CD8-positive, alpha-beta memory T cell (primary cell): ENCODE results near the gene CCDC149. TPM values are rescaled to one million over a fixed set of nuclear protein-coding genes. Genes with fewer than 3 reads are reported as not detected.
"Not testable (repeated sequence)": the region's sequence is repeated elsewhere in the genome, so short reads cannot be mapped to it uniquely, and the experiment has no call there.

ENCODE experiments used
- CTCF ChIA-PET: fragments of 350-600 bp; sonication (Branson Sonifier 250); formaldehyde crosslinking; loops from one replicate; lab custom pipeline; 2021; ENCODE audit warnings: antibody characterized with exemption; lab: Charles Lee
- POLR2A ChIA-PET: fragments of 350-600 bp; sonication (Branson Sonifier 250); formaldehyde crosslinking; loops from one replicate; lab custom pipeline; 2021; ENCODE audit warnings: antibody characterized with exemption; lab: Charles Lee
- DNase-seq, 5 donors: peaks; one replicate each; pipeline versions ENCODE4 v3.0.0 to v3.0.0-alpha.2; 2020 to 2022; ENCODE audit warnings: mixed read lengths in 1 of 5
- H3K27ac ChIP-seq: one replicate; pipeline ENCODE4 v1.7.0; 2013; ENCODE audit warnings: low read depth, mild to moderate bottlenecking, low read length, moderate library complexity
- H3K27me3 ChIP-seq: 2 replicates; pipeline ENCODE4 v1.7.0; 2013; ENCODE audit warnings: low read length, mild to moderate bottlenecking; ENCODE audit not compliant: insufficient read depth, poor library complexity, severe bottlenecking
- H3K36me3 ChIP-seq: 2 replicates; pipeline ENCODE4 v1.7.0; 2013; ENCODE audit warnings: mild to moderate bottlenecking, low read length, moderate library complexity; ENCODE audit not compliant: insufficient read depth
- H3K4me1 ChIP-seq: 2 replicates; pipeline ENCODE4 v1.7.0; 2013; ENCODE audit warnings: mild to moderate bottlenecking, low read length, moderate library complexity; ENCODE audit not compliant: insufficient read depth
- H3K4me3 ChIP-seq: 2 replicates; pipeline ENCODE4 v1.7.0; 2013; ENCODE audit warnings: mild to moderate bottlenecking, low read length
- H3K9me3 ChIP-seq: 2 replicates; pipeline ENCODE4 v1.7.0; 2013; ENCODE audit warnings: mild to moderate bottlenecking, low read length
- H3K27ac Mint-ChIP-seq, 8 donors: one replicate each; pipeline ENCODE4 v1.8.0; 2020 to 2021; ENCODE audit warnings: mixed read lengths in 8 of 8, mild to moderate bottlenecking in 6 of 8, inconsistent platforms in 3 of 8, moderate library complexity in 3 of 8
- H3K27me3 Mint-ChIP-seq, 2 donors: one replicate each; pipeline ENCODE4 v1.8.0; 2020 to 2021; ENCODE audit warnings: mixed read lengths in 2 of 2, mild to moderate bottlenecking in 1 of 2, moderate library complexity in 1 of 2
- H3K36me3 Mint-ChIP-seq, 3 donors: one replicate each; pipeline ENCODE4 v1.8.0; 2020 to 2021; ENCODE audit warnings: mixed read lengths in 3 of 3, inconsistent platforms in 1 of 3, mild to moderate bottlenecking in 1 of 3
- H3K4me1 Mint-ChIP-seq, 3 donors: one replicate each; pipeline ENCODE4 v1.8.0; 2020 to 2021; ENCODE audit warnings: mixed read lengths in 3 of 3, inconsistent platforms in 1 of 3, mild to moderate bottlenecking in 1 of 3
- H3K4me3 Mint-ChIP-seq, 7 donors: one replicate each; pipeline ENCODE4 v1.8.0; 2020 to 2021; ENCODE audit warnings: mixed read lengths in 7 of 7, mild to moderate bottlenecking in 6 of 7, moderate library complexity in 4 of 7, inconsistent platforms in 2 of 7
- H3K9me3 Mint-ChIP-seq, 5 donors: one replicate each; pipeline ENCODE4 v1.8.0; 2020 to 2022; ENCODE audit warnings: mixed read lengths in 5 of 5, mild to moderate bottlenecking in 3 of 5, moderate library complexity in 2 of 5, inconsistent platforms in 1 of 5
- polyA plus RNA-seq: library from polyadenylated mRNA; unstranded; fragments of 300-500 nt; fragmentation: Illumina TruSeq; gene quantifications from one replicate; pipeline ENCODE4 v1.2.3, GENCODE V29; 2021
- total RNA-seq, 2 experiments: library from RNA; stranded (reverse); gene quantifications; one replicate each; pipeline ENCODE4 v1.2.3, GENCODE V29; 2021

The CCDC149 gene
- total and polyA plus RNA-seq, 3 experiments from 2014 or later: 0.07 to 0.28 TPM; not detected in 1

GRCh38 chr4:24913119-24913485, 260 bp upstream of the CCDC149 start:
- no peaks in the 10 kb centered on the region for H3K36me3 Mint-ChIP-seq
- H3K4me1 ChIP-seq: no peaks in the 10 kb centered on the region
- H3K4me3 Mint-ChIP-seq: no peak overlapping the region
- no peaks in the 10 kb centered on the region for H3K36me3 ChIP-seq
- peaks cover 0 to 13% (median 9%) of the 10 kb centered on the region in 5 donors for H3K9me3 Mint-ChIP-seq
- peaks cover 5% of the 10 kb centered on the region for H3K27me3 ChIP-seq
- H3K27me3 Mint-ChIP-seq: peaks cover 39 to 56% of the 10 kb centered on the region in 2 donors
- H3K4me3 ChIP-seq: no peak overlapping the region
- no peak for DNase-seq
- no peak overlapping the region for H3K27ac ChIP-seq
- no peak overlapping the region for H3K27ac Mint-ChIP-seq
- H3K4me1 Mint-ChIP-seq: peaks cover 0 to 3% (median 0%) of the 10 kb centered on the region in 3 donors
- no peaks in the 10 kb centered on the region for H3K9me3 ChIP-seq
- ChIA-PET CTCF (no interaction called here), POLR2A (no interaction called here)

DNA sequence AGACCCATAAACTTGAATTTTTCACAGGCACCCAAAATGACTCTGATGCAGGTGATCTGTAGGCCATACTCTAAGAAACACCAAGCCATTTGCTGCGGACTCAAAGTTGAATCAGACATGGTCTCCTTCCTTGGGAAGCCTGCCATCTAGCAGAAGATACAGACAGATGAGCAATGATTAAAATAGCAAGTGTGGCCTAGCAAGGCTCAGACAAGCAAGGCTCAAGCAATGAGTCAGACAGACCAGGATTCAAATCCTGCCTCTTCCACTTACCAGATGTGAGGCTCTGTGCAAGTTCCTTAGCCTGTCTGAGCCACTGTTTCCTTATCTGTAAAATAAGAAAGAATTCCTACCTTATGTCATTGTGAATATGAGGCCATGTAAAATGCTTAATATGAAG, 2.3 kb downstream of the CCDC149 start:
- Histone ChIP-seq H3K4me1 (no peaks in the 10 kb centered on the region), H3K27me3 (peaks cover 5% of the 10 kb centered on the region), H3K36me3 (no peaks in the 10 kb centered on the region), H3K4me3 (no peak overlapping the region), H3K9me3 (no peaks in the 10 kb centered on the region), H3K27ac (no peak overlapping the region)
- no peak overlapping the region for H3K27ac Mint-ChIP-seq
- ChIA-PET CTCF (no interaction called here), POLR2A (no interaction called here)
- peaks cover 0 to 3% (median 0%) of the 10 kb centered on the region in 3 donors for H3K4me1 Mint-ChIP-seq
- peaks cover 0 to 13% (median 9%) of the 10 kb centered on the region in 5 donors for H3K9me3 Mint-ChIP-seq
- H3K36me3 Mint-ChIP-seq: no peaks in the 10 kb centered on the region
- DNase-seq: no peak
- peaks cover 29 to 42% of the 10 kb centered on the region in 2 donors for H3K27me3 Mint-ChIP-seq
- no peak overlapping the region for H3K4me3 Mint-ChIP-seq

- H3K36me3 Mint-ChIP-seq, CTCF ChIA-PET, H3K27ac ChIP-seq, H3K4me3 ChIP-seq, H3K27ac Mint-ChIP-seq, POLR2A ChIA-PET, H3K27me3 ChIP-seq, H3K36me3 ChIP-seq, H3K4me1 ChIP-seq, H3K4me3 Mint-ChIP-seq, H3K9me3 ChIP-seq, H3K4me1 Mint-ChIP-seq, DNase-seq: not testable (repeated sequence)
- Mint-ChIP-seq H3K27me3 (peaks cover 22 to 35% of the 10 kb centered on the region in 2 donors), H3K9me3 (peaks cover 0 to 10% (median 9%) of the 10 kb centered on the region in 5 donors)
Measured at GRCh38 chr4:24909606-24910005, 3.2 kb downstream of the CCDC149 start.

DNA sequence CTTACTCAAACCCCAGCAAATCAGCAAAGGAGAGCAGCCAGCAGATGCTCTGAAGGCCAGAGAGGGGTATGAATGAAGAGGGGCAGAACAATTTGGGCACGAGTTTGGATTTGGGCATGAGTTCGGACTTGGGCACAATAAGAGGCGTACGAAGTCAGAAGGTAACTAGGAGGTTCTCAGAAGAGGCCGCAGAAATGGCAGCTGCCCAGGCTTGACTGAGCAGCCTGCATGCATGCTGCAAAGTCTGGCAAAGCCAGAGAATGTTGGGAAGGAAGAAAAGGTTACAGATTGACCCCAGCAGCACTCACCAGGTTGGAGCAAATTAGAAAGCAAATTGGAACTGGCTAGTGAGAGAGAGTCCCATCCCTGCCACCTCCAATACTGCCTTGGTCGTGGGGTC, 15.2 kb downstream of the CCDC149 start:
- Mint-ChIP-seq H3K9me3 (no peaks in the 10 kb centered on the region), H3K27ac (no peak overlapping the region), H3K4me3 (no peak overlapping the region), H3K4me1 (no peaks in the 10 kb centered on the region), H3K36me3 (no peaks in the 10 kb centered on the region), H3K27me3 (peaks cover 1 to 3% of the 10 kb centered on the region in 2 donors)
- Histone ChIP-seq H3K4me1 (no peaks in the 10 kb centered on the region), H3K27ac (no peak overlapping the region), H3K4me3 (no peak overlapping the region), H3K9me3 (no peaks in the 10 kb centered on the region), H3K36me3 (no peaks in the 10 kb centered on the region), H3K27me3 (no peaks in the 10 kb centered on the region)
- CTCF ChIA-PET: no interaction called here
- POLR2A ChIA-PET: no interaction called here
- no peak for DNase-seq

- Histone ChIP-seq H3K4me3 (no peak overlapping the region), H3K27ac (no peak overlapping the region), H3K36me3 (no peaks in the 10 kb centered on the region), H3K4me1 (no peaks in the 10 kb centered on the region), H3K27me3 (no peaks in the 10 kb centered on the region), H3K9me3 (no peaks in the 10 kb centered on the region)
- DNase-seq: no peak
- no peaks in the 10 kb centered on the region for H3K9me3 Mint-ChIP-seq
- no peak overlapping the region for H3K27ac Mint-ChIP-seq
- POLR2A ChIA-PET: no interaction called here
- no peak overlapping the region for H3K4me3 Mint-ChIP-seq
- peaks cover 0 to 3% of the 10 kb centered on the region in 2 donors for H3K27me3 Mint-ChIP-seq
- CTCF ChIA-PET: no interaction called here
- H3K4me1 Mint-ChIP-seq: no peaks in the 10 kb centered on the region
- no peaks in the 10 kb centered on the region for H3K36me3 Mint-ChIP-seq
Measured at GRCh38 chr4:24896977-24897376, 15.9 kb downstream of the CCDC149 start.

GRCh38 chr4:24896056-24896455, 16.8 kb downstream of the CCDC149 start:
- Mint-ChIP-seq H3K27me3 (peaks cover 0 to 3% of the 10 kb centered on the region in 2 donors), H3K9me3 (no peaks in the 10 kb centered on the region), H3K27ac (no peak overlapping the region), H3K4me3 (no peak overlapping the region), H3K4me1 (no peaks in the 10 kb centered on the region), H3K36me3 (no peaks in the 10 kb centered on the region)
- POLR2A ChIA-PET: no interaction called here
- DNase-seq: no peak
- H3K4me3 ChIP-seq: no peak overlapping the region
- H3K27me3 ChIP-seq: no peaks in the 10 kb centered on the region
- H3K27ac ChIP-seq: no peak overlapping the region
- no peaks in the 10 kb centered on the region for H3K4me1 ChIP-seq
- CTCF ChIA-PET: no interaction called here
- no peaks in the 10 kb centered on the region for H3K36me3 ChIP-seq
- H3K9me3 ChIP-seq: no peaks in the 10 kb centered on the region

GRCh38 chr4:24895461-24895860, 17.4 kb downstream of the CCDC149 start:
- DNase-seq: no peak
- no peak overlapping the region for H3K27ac Mint-ChIP-seq
- no peaks in the 10 kb centered on the region for H3K4me1 Mint-ChIP-seq
- H3K4me3 Mint-ChIP-seq: no peak overlapping the region
- no peak overlapping the region for H3K27ac ChIP-seq
- H3K27me3 Mint-ChIP-seq: peaks cover 2 to 3% of the 10 kb centered on the region in 2 donors
- H3K9me3 ChIP-seq: no peaks in the 10 kb centered on the region
- CTCF ChIA-PET: no interaction called here
- H3K36me3 Mint-ChIP-seq: no peaks in the 10 kb centered on the region
- H3K4me1 ChIP-seq: no peaks in the 10 kb centered on the region
- no peaks in the 10 kb centered on the region for H3K9me3 Mint-ChIP-seq
- H3K36me3 ChIP-seq: no peaks in the 10 kb centered on the region
- H3K27me3 ChIP-seq: no peaks in the 10 kb centered on the region
- no peak overlapping the region for H3K4me3 ChIP-seq
- POLR2A ChIA-PET: no interaction called here

- Histone ChIP-seq H3K27ac (no peak overlapping the region), H3K36me3 (no peaks in the 10 kb centered on the region), H3K27me3 (no peaks in the 10 kb centered on the region), H3K4me3 (no peak overlapping the region), H3K4me1 (no peaks in the 10 kb centered on the region), H3K9me3 (no peaks in the 10 kb centered on the region)
- Mint-ChIP-seq H3K9me3 (no peaks in the 10 kb centered on the region), H3K4me1 (no peaks in the 10 kb centered on the region), H3K27me3 (peaks cover 2 to 3% of the 10 kb centered on the region in 2 donors), H3K27ac (no peak overlapping the region), H3K4me3 (no peak overlapping the region), H3K36me3 (no peaks in the 10 kb centered on the region)
- ChIA-PET CTCF (no interaction called here), POLR2A (no interaction called here)
- no peak for DNase-seq
Measured at GRCh38 chr4:24894846-24895245, 18.0 kb downstream of the CCDC149 start.

GRCh38 chr4:24894243-24894642, 18.6 kb downstream of the CCDC149 start:
- H3K4me1 Mint-ChIP-seq: no peaks in the 10 kb centered on the region
- POLR2A ChIA-PET: no interaction called here
- no peaks in the 10 kb centered on the region for H3K9me3 ChIP-seq
- CTCF ChIA-PET: no interaction called here
- no peak overlapping the region for H3K27ac ChIP-seq
- no peak for DNase-seq
- H3K4me3 Mint-ChIP-seq: no peak overlapping the region
- peaks cover 3 to 5% of the 10 kb centered on the region in 2 donors for H3K27me3 Mint-ChIP-seq
- H3K4me1 ChIP-seq: no peaks in the 10 kb centered on the region
- H3K4me3 ChIP-seq: no peak overlapping the region
- no peaks in the 10 kb centered on the region for H3K9me3 Mint-ChIP-seq
- H3K27me3 ChIP-seq: no peaks in the 10 kb centered on the region
- no peak overlapping the region for H3K27ac Mint-ChIP-seq
- H3K36me3 Mint-ChIP-seq: no peaks in the 10 kb centered on the region
- no peaks in the 10 kb centered on the region for H3K36me3 ChIP-seq
